Islet precursor cell (in vitro differentiated cells): ENCODE data around the gene GTPBP6.
A peak's percentile ranks its signal among the peaks of the same experiment; 100 is the strongest.
"Not testable (repeated sequence)": the region's sequence is repeated elsewhere in the genome, so short reads cannot be mapped to it uniquely, and the experiment has no call there.

ENCODE experiments used
- DNase-seq: peaks from one replicate; pipeline ENCODE4 v3.0.0-alpha.2; 2018

GTPBP6 gene

DNA sequence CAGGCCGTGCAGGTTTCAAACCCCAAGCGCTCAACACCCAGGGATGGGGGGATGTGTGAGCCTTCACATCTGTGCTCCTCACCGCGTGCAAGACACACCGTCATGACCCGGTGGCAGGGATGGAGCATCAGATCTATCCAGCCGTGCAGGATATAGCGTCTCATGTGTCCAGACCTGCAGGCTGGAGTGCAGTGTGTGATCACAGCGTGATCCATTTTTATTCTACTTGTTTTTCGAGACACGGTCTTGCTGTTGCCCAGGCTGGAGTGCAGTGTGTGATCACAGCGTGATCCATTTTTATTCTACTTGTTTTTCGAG is 32.7 kb upstream of the GTPBP6 start:
- not testable (repeated sequence) for DNase-seq

DNA sequence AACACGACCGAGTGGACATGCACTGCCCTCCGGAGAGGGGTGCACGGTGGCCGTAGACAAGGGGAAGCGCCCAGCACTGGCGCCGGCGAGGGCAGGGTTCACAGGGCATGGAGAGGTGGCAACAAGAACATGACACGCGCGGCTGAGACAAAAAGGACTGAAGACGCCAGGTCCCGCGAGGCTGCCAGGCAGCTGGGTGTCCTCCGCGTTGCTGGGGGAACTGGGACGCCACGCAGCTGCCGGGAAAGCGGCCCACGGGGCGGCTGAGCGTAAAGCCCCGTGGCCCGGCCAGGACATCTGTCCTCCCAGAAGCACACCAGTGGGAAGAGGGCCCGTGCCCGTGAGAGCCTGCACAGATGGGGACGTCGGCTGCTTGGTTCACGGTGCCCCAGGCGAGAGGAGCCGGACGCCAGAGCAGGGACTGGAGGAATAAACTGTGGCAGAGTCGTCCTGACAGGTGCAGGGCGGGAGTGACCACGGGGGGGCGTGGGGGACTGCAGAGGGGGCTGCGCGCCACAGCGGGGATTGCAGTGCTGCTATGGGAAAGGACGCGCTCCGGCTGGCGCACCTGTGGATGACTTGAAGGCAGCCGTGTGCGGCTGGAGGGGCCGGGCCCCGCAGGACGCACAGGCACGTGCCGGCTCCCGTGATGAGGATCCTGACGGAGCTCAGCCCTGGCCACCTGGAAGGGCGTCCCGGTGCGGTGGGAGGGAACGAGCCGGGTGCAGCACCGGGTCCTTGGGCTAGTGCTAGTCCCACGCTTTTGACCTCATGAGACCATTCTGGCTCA is 32.1 kb upstream of the GTPBP6 start:
- DNase-seq, result no peak

DNA sequence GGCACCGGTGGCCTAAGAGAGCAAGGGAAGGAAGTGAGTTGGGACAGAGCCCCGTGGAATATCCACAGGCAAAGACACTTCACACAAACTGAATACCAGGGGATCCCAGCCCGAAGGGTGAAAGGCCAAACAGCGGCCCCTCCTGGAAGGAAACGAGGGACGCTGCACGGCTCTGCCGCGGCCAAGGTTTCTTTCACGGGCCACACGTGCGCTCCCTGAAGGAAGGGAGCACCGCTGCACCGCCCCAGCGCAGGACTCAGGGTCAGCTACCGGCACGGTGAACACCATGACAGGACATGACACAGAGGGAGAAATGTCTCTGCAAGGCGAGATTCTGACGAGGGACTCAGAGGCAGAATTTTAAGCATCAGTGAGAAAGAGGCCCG is 31.5 kb upstream of the GTPBP6 start:
- DNase-seq, result no peak

DNA sequence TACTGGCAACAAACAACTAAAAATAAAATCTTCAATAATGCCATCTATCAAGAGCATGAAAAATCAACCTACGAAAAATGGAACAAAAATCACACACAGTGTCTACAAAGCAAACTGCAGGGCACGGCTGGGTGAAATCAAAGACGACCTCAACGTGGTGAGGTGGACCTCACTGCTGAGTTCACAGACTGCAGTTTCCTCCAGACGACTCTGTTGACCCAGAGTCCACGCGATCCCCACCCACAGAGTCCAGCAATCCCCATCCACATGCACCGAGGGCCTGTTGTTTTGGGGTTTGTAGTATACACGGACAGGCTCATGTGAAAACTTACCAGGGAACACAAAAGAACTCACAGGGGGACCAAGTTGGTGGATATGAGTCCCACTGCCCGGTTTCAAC is 31.1 kb upstream of the GTPBP6 start:
- DNase-seq, result no peak

DNA sequence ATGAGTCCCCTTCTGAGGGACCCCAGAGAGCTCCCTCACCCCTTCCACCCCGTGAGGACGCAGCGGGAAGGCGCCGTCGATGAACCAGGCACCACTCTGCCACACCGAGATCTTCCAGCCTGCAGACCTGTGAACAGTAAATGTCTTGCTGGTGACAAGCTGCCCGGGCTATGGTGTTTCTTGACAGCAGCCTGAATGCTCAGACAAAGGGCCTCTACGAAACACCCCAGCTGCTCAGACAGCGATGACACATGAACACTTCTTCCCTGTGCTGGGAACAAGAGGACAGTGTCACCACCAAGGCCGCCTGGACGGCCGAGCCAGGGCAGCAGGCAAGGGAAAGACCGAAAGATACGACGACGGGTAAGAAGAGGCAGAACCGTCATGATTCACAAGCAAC is 30.6 kb upstream of the GTPBP6 start:
- DNase-seq, result peak; percentile 80

DNA sequence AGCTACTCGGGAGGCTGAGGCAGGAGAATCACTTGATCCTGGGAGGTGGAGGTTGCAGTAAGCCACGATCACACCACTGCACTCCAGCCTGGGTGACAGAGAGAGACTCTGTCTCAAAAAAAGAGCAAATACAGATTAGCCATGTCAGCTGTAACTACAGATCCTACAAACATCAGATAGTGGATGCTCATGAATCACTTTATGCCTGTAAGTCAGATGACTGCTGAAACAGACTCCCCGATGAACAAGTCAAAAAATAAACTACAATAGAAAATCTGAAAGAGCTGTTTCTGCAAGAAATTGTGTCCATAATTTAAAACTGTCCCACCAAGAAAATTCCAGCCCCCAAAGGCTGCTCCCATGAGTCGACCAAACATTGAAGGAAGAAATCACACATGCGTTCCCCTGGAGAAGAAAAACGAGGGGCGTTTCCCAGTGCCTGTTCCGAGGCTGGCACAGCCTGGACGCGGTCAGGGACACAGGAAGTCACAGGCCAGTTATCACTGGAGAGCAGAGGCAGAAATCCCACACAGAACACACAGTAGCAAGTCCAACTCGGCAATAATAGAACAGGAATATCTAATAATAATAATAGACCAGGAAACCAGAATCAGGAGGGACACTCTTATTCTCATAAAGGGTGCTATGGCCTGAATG is 30.0 kb upstream of the GTPBP6 start:
- DNase-seq, result no peak

DNA sequence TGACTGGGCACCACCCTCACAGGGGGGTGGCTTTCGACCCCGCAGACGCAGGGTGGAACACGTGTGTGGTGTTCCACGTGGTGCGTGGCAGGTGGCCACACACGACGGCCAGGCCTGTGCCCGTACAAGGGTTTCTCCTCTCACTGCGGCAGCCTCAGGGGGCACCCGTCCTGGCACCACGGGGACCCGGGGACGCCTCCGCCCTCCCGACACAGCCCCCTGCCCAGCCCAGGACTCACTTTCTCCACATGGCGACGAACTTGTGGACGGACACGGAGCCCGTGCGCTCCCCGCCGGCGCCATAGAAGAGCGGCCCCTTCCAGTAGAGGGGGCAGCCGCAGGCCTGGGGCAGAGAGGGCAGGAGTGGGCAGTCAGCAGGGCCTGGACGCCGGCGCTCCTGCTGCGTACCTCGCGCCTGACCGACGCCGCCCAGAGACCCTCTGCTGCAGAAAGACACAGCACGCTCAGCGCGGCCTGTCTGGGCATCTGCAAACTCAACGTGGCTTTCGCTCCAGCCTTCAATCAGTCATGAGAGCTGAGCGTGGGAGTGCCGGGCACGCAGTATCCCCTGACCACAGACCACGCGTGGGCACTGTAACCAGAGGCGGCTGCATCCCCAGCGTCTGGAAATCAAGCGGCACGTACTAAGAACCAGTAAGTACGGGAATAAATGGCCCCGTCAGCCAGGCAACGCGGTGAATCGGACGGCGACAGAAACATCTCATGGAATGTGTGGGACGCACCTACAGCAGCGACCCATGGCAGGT is 28.9 kb upstream of the GTPBP6 start:
- no peak for DNase-seq

DNA sequence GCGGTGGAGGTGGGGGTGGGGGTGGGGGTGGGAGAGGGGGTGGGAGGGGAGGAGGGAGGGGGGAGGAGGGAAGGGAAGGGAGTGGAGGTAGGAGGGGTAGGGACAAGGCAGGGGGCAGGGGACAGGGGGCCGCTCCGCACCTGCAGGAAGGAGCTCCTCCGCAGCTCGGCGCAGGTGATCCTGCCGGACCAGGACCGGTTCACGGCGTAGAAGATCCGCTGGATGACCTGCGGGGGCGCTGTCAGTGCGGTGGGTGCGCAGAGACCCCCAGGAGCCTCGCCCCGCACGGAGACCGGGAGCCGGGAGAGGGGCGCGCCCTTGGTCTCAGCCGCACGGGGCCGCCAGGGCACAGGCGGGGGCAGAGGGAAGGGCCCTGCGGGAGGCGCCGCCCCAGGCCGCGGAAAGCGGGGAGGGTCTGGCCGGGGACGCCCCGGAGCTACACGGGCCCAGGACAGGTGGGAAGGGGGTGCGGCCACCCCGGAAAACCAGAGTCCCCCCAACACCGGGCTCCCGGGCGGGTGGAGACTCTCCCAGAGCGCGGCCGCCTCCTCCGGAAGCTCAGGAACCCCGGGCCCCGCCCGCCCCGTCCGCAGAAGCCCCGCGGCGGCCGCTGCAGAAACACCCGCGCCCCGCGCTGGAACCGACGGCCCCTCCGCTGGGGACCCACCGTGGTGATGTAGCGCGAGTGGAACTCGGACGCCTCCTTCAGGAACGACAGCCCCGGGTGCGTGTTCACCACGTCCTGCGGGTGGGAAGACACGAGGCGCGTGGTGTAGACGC is 27.6 kb upstream of the GTPBP6 start:
- DNase-seq, result no peak

DNA sequence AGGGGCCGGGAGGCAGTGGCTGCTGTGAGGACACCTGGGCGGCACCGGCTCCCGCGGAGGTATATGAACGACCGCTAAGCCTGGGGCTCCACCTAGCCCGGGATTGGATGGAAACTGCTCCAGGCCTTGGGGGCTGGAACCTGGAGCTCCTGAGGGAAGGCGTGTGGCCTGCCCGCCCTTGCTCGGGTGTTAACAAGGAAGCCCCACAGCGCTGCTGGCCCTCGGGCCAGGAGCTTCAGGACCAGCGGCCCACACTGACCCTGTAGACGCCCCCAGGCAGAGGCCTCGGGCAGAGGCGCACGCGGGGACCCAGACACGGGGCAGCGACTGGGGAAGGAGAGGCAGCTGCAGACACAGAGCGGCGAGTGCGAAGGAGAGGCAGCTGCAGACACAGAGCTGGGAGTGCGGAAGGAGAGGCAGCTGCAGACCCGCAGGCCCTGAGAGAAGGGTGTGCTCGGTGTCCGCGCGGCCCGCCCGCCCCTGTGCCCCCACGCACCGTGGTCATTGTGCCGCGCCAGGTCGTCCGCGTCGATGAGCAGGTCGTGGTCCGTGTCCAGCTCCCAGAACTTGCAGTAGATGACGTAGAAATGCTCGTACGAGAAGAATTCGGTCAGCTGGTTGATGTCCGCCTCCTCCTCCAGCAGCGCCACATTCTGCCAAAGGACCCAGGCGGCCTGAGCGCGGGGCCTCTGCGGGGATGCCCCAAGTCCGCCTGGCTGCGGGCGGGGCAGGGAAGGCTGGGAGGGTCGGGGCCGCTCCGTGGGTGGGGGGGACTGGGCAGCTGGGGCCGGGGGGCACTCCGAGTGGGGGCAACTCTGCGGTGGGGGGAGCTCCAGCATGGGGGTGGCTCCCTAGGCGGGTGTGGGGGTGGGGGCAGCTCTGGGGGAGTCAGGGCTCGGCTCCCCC is 26.7 kb upstream of the GTPBP6 start:
- no peak for DNase-seq

DNA sequence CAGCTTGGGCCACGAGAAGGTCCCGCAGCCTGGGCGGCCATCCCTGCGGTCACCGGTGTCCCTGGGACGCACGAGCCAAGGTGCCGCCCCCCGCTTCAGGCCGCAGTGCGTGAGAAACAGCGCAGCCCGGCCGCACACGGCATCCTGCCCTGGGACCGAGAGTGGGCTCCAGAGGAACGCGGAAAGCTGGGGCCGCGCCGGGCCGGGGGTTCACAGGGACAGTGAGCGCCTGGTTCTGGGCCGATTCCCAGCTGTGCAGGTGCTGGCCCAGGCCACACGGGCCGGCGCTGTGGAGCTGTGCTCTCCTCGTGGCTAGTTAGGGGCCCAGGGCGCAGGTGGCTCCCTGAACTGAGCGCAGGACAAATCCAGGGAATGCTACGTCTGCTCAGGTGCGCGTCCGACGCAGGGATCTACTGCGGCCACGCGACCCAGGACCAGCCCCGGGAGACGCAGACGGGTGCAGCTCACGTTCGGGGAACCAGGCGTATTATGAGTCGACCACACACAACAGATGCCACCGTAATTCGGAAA is 25.8 kb upstream of the GTPBP6 start:
- no peak for DNase-seq

DNA sequence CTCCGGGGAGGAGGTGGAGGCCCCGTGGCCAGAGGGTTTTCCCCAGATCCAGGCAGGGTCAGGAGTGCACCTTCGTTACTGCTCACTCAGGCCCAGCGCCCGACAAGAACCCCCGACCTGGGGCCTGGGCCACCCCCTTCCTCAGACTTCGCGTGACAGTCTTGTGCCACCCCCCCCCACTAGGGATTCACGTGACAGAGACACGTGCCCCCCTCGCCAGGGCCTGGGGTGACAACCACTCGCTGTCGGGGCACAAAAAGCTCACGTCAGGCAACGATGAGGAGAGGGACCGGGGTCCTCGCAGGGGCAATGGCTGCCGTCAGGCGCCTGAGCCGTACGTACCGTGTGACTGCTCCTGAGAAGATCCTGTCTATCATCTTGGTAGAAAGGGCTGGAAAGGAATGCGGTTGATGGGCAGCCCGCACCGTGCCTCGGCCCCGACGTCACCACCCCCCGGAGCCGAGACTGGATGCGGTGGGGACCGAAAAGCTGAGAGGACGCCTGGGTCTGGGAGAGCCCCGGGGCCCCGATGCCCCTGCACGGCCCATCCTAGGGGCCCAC is 23.0 kb upstream of the GTPBP6 start:
- DNase-seq, result no peak

DNA sequence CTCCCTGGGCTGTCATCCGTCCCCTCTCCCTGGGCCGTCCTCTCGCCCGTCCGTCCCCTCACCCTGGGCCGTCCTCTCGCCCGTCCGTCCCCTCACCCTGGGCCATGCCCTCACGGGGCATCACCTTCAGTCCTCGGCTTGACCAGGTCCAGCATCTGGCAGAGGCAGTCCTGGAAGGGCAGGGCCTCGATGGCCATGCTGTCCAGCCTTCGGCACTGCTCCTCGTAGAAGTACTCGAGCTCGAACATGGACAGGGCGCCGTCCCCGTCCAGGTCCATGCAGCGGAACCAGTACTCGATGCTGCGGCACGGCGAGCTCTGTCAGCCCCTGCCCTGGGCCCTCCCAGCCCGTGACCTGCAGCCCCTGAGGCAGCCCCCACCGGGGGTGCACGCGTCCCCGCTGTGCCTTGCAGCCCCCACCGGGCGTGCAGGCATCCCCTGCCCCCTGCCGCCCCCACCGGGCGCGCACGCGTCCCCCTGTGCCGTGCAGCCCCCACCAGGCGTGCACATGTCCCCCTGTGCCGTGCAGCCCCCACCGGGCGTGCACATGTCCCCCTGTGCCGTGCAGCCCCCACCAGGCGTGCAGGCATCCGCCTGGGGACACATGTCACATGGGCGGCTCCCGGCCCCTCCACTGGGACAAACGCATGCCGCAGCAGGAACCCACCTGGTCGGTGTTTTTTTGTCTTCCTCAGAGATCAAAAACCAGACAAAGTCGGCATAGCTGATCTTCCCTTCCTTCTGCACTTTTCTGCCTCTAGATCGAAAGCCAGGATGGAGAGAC is 22.2 kb upstream of the GTPBP6 start:
- no peak for DNase-seq

DNA sequence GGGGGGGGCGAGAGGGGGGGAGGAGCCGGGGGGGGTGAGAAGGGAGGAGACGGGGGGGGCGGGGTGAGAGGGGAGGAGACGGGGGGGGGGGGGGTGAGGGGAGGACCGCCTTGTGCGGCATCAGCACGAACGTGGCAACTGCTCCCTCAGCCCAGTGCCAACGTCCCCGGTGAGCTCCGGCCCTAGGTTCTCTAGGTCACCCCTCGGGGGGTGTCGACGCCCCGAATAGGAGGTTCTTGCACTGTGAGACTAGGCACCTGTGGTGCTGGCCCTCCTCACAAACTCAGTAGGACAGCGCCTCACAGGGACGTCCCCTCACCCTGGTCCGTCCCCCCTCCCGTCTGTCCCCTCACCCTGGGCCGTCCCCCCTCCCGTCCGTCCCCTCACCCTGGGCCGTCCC is 21.5 kb upstream of the GTPBP6 start:
- DNase-seq, result no peak

DNA sequence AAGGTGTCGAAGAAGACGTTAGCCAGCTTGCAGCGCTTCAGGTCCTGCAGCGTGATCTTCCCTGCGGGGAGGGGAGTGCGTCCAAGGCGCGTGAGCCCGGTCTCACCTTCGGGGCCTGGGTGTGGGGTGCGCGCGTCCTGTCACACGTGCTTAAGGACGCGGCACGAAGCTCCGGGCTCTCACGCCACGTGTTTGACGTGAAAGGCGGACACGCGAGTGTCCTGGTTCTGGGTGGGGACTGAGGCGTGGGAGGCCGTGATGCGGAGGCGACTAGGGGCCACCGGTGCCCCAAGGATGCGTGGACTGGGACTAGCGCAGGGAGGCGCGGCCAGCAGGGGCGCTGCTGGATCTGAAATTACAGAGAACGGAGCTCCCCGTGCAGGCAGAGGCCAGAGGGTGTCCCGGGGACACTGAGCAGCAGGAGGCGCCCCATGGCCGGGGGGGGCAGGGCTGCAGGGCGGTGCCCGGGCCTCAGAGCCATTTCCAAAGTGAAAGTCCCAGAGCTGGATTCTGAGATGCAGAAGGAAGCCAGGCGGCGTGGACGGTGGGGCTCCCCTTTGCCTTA is 20.3 kb upstream of the GTPBP6 start:
- no peak for DNase-seq

DNA sequence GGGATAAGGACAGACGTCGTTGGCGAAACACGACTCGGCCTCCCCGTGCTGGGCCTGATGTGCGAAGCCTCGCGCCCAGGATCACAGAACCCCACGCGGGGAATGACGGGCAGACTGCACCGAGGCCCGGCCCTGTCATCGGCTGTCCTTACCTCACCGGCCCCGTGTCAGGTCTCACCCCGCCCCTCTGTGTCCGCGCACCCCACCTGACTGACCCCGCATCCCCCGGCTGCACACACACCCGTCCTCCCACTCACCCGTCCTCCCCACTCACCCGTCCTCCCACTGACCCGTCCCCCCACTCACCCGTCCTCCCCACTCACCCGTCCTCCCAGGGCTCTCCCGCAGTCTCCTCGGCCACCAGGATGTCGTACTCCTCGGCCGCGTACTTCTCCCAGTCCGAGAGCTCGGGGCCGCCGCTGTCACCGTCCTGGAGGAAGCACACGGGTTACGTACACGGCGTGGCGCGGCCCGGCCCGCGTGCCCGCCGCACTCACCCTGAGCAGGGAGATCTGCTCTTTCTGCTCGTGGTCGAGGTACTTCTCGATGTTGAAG is 19.8 kb upstream of the GTPBP6 start:
- DNase-seq, result no peak

DNA sequence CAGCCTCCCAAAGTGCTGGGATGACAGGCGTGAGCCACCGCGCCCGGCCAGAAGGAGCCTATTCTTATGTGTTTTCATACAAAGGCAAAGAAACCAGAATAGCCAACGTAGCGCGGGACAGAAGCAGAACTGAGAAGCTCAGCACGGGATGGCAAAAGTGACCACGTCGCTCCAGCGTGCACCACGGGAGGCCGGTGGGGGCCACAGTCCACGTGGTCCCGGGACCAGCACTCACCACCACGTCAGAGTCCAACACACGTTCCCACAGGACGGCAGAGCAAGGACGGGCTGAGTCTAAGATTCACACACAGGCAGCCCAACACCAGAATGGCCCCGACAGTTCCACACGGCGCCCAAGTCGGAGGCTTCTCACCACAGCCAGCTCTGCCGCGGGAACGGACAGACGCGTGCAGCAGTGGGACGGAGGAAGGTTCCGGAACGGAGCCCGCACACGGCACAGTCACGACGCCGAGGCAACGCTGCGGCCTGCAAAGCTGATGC is 18.8 kb upstream of the GTPBP6 start:
- no peak for DNase-seq

DNA sequence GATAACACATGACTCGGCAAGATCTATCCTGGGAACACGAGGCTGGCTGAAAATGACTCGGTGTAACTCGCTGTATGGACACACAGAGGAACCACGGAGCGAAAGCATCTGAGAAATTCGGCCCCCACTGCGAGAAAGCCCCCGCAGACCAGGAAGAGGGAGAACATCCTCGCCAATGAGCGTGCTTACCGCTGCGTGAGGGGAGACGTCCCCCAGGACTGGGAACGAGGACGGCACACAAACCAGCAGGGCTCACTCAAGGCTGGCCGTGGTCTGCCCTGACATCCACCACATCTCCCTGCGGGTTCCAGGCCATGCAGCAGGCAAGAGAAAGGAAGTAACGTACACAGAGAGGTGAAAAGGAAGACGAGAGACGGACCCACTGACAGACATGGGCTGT is 17.6 kb upstream of the GTPBP6 start:
- DNase-seq, result no peak

DNA sequence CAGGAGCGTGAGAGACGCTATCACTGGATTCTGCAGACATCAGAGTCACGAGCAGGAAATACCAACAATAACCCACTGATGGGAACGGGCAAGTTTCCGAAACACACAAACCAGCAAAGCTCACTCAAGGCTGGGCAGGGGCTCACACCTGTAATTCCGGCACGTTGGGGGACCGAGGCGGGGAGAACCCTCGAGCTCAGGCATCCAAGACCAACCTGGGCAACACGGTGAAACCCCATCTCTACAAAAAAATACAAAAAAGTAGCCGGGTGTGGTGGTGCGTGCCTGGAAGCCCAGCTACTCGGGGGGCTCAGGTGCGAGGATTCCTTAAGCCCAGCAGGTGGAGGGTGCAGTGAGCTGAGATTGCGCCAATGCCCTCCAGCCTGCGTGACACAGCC is 17.2 kb upstream of the GTPBP6 start:
- no peak for DNase-seq

DNA sequence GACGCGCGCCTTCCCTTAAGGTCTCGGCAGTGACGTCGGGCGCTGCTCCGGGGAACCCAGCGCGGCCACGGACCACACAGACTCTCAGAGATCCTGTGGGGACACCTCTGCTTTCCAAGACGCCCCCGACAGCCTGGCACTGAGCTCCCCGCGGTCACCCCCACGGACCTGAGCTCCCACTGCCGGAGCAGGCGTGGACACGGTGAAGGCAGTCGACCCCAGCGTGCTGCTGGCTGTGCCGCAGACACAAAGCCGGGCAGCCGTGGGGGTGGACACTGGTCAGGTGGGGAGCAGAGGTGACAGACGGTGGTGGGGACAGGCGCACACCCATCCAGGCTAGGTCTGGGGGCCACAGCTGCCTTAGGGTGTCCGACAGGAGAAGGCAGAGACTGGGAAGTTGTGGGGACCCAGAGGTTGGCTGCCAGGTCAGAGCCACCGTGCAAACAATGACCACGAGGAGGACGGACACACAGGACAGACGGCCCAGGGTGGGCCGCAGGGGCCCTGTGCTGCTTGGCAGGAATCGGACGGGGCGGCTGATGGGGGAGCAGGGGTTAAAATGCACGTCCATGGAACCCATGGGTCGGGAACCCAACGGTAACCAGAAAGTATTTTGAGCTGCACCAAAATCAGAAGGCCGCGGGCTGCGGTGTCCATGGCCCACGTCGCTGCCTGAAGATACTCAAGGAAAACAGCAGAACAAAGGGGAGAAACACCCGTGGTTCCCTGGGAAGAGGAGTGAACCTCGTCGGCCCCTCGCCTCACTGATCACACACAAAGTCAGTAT is 16.6 kb upstream of the GTPBP6 start:
- DNase-seq, result no peak
